Mesenteric fat pad (tissue), 1 donor: ENCODE results near the gene JAML. TPM values are rescaled to one million over a fixed set of nuclear protein-coding genes. Genes with fewer than 3 reads are reported as not detected.

Experiments
- DNase-seq: peaks from one replicate; pipeline ENCODE4 v3.0.0-alpha.2; 2020; ENCODE audit warnings: low spot score
- total RNA-seq: library from RNA; stranded (reverse); fragmentation: NEBNext Ultra II Directional; extraction: Animal tissue kit (Norgen Biotek cat#: 25700); gene quantifications from one replicate; pipeline ENCODE4 v1.2.1, GENCODE V29; 2021
- donor health status: DM: yes; HTN: yes; CAD: no.

The JAML gene
- total RNA-seq, 1 donor from 2014 or later, result 7.9 TPM

- DNase-seq, result no peak
Measured at GRCh38 chr11:118240999-118241763, 16.4 kb upstream of the JAML start.

DNA sequence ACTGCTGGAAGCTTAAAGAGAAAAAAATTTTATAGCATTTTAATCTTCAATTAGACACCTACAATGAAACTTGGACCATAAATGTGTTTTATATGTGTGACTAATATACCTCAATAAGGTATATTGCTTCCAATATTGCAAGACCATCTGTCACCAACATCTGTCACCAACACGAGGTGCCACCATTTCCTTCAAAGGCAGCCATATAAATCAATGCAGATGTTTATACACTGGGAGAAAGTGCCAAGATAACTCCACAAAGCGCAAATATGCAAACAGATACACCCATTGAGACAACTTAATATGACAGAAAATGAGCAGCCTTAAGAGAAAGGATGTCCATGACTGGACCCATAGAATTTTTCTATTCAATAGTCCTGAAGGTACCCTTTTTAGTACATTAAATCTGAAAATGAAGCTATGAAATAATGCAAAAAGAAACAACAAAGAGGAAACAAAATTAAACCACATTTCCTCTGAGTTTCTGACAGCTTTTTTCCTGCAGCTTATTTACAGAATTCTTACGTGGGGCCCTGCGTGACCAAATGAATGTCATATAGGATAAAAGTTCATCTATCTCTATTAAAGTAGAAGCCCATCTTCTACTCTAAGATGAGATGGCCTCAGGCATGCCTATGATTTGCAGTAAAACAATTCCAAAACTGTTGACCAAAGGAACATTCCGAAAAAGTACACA, 14.8 kb upstream of the JAML start:
- DNase-seq, result no peak

DNA sequence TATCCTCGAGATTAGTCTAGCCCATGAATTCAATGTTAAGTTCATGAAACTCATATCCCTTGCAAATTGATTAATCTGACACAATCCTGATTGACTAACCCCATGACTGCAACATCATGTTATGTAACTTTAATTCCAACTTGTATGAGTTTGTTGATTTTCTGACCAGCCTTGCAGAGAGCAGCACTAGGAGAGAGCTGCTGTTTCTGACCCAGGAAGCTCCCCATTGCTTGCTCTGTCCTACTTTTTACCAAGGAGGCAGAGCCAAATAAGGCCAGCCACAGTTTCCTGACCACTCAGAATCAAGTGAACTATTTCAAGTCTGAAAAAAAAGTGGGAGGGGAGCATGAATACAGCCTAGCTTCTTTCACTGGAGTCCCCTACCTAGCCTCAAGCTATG, 14.1 kb upstream of the JAML start:
- no peak for DNase-seq

DNA sequence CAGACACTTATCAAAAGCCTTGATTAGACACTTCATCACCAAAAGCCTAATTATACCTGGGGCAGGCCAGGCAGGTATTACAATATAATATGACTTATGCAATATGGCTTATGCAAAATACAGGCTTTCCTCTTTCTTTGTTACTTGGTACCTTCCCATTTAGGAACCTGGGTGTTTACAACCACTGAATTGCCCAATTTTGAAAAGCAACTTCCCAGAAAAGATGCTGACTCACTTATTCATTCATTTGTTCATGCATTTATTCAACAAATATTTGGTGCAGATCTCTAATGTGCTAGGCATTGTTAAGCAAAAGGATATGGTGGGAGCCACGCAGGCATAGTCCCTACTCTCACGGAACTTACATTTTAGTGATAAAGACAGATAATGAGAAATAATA, 13.6 kb upstream of the JAML start:
- no peak for DNase-seq

DNA sequence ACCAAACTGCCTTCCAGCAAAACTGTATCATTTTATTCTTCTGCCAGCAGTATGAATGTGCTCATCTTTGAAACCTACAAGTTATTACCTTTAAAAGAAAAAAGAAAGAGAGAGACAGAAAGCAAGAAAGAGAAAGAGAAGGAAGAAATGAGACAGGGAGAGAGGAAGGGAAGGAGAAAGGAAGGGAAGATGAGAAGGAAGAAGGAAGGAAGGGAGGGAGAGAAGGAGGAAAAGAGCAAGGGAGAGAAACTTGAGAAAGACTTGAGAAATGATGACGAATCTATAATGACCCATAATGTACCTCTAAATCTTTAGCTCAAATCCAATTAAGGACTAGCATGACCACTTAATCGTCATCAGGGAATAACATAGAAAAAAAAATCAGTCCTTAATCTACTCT, 11.4 kb upstream of the JAML start:
- DNase-seq, result no peak

- DNase-seq, result no peak
Measured at GRCh38 chr11:118234833-118235232, 10.0 kb upstream of the JAML start.

GRCh38 chr11:118233850-118234249, 9.0 kb upstream of the JAML start:
- DNase-seq, result no peak

DNA sequence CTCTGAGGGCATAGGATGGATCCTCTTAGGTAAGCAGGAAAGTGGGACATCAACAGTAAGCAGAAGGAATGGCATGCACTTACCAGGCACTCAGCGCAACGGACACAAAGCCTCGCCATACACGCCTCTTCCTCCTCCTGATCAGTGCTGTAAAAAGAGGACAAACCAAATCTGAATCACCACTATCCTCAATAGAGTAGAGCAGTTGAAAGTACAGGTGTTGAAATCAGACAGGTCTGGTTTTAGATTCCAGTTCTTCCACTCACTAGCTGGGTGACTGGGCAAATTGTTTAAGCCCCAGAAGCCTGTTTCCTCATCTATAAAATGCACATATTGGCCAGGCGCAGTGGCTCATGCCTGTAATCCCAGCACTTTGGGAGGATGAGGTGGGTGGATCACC, 8.6 kb upstream of the JAML start:
- DNase-seq, result no peak

DNA sequence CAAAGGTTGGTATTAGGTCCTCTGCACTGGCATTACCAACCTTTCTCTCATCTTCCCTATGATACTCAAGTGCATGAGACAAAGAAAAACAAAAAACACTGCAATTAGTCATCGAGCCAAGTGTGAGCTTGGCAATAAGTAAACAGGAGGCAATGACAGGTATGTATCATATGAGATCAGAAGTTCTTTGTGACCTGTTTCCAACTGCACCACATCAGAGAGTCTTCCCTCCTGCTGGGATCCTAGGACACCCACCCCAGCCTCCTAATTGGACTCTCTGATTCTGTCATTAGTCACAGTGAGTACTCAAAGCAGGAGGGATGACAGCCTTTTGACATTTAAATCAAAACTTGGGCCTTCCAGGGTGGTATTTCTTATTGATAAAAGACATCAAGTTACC, 7.8 kb upstream of the JAML start:
- no peak for DNase-seq

GRCh38 chr11:118231461-118231860, 6.7 kb upstream of the JAML start:
- DNase-seq, result no peak

DNA sequence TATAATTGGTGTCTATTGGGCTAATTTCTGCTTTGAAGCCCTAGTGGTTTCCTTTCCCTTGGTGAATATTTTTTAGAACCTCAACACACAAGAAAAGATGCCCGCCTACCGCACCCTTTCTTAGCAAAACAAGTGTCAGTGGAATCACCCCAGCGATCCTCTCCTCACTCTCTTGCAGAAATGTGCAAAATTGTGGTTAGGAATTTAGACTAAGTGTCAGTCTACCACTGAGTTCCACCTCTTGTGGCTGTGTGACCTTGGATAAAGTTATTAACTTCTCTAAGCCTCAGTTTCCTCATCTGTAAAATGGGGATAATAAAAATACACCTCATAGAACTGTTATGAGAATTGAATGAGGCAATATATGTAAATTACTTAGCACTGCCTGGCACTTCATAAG, 5.3 kb upstream of the JAML start:
- no peak for DNase-seq

GRCh38 chr11:118229274-118229847, 4.5 kb upstream of the JAML start:
- DNase-seq, result no peak

DNA sequence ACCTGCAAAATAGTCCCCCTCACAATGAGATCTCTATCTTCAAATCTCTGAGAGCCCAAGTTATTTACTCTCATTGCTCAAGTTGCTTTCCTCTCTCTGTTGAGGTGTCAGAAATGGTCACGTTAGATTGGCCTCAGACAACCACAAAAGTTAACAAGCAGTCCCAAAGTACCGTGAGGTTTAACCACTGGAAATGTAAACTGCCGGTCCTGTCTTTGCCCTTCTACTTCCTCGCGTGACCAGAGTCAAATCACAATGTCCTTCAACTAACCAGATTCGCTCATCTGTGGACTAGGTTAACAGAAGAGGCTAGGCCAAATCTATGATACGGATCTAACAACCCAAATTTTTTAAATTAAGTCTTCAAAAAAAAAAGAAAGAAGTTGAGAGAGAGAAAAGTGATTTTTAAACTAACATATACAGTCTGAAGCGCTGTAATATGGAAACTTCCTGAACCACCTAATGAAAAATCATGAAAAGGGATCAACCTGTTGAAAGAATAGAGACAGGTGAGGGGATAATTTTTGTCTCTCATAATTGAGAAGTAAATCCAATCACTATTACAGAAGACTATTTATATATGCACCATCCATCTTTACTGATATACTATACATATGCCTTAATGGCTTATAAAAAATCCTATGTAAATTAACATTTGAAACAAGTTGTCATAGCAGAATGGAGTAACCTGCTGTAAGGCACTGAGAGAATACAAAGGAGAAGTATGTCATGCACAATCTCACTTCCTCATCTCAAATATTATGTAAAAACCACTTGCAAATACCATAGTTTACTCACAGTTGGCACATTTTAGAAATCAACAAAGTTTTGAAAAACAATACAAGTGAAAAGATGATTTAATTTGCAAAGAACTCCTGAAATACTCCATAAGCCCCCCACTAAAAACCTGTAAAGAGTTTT, 3.3 kb upstream of the JAML start:
- DNase-seq, result no peak

DNA sequence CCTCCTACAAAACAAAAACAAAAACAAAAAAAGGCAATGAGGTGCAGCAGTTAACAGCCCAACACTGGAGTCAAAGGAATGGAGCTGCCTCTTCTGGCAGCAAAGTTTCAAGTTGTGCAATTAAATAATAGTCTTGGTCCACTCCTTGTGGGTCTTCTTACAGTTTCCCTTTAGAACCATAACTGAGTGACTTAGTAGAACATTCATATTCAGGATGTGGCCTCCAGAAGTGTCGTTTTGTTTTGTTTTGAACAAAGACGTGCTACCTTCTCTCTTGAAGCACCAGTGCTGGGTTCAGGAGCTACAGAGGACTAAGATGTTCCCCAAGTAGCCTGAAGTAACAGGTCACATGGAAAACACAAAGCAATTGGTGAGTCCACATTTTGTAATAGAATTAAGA, 2.0 kb upstream of the JAML start:
- no peak for DNase-seq

DNA sequence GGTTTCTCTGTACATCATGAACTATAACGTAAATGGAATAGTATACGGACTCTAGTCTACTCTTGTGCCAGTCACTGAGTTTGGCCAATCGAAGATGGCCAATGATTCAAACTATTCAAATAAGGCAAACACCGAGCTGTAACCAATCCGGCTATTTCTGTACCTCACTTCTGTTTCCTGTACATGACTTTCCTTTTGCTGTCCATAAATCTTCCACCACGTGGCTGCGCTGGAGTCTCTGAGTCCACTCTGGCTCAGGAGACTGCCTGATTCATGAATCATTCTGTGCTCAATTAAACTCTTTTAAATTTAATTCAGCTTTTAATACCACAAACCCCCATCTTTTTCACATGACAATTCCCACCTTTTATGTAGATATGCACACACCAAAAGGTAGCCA, 1.5 kb upstream of the JAML start:
- no peak for DNase-seq

DNA sequence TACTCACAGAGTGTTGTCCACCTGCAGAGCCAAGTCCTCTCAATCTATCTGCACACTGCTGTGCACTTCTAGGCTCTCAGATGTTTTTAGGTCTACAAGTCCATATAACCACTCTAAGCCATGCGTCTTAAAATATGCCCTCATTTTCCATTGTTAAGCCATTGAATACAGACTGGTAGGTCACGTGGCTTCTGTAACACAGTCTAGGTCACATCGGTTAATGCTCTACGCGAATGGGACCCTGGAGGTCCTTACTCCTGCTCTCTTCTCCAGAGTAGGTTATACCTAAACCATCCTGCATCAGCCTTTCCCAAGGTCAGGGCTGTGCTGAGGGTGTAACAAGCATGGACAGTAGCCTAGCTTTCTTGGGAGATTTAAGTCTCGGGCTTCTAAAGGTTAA, 819 bp downstream of the JAML start:
- no peak for DNase-seq

- no peak for DNase-seq
Measured at GRCh38 chr11:118223570-118223969, 1.2 kb downstream of the JAML start.

DNA sequence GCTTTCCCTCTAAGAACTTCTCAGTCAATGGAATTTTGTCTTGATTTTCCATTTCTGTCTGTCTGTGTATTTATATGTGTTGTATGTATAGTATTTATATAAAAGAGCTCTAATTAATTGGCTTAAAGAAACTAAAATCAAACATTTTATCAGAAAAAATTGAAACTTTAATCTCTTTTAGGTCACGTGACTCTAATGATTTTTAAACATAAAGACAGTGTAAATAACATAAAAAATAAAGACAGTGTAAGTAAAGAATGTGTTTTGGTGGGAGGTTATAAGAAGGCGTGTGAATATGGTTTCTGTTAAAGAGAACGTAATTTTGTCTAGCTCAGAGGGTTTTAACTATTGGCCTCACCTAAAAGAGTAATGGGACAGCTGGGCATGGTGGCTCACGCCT, 2.4 kb downstream of the JAML start:
- DNase-seq, result no peak

DNA sequence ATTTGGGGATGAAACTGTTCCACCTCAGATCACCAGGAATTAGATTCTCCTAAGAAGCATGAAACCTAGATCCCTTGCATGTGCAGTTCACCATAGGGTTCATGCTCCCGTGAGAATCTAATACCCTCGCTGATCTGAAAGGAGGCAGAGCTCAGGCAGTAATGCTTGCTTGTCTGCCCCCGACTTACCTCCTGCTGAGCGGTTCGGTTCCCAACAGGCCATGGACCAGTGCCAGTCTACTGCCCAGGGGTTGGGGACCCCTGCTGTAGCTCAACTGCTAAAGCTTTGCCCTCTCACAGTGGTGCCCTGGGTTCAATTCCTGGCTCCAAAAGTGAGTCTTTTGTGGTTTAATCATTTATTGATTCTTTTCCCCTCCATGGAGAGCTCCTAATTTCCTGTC, 3.4 kb downstream of the JAML start:
- no peak for DNase-seq

- no peak for DNase-seq
Measured at GRCh38 chr11:118219732-118220131, 5.1 kb downstream of the JAML start.

GRCh38 chr11:118219244-118219643, 5.6 kb downstream of the JAML start:
- no peak for DNase-seq

- DNase-seq, result no peak
Measured at GRCh38 chr11:118217575-118217974, 7.2 kb downstream of the JAML start.
